ENCODE results near the gene BMP4. TPM values are rescaled to one million over a fixed set of nuclear protein-coding genes. Genes with fewer than 3 reads are reported as not detected.
A peak's percentile ranks its signal among the peaks of the same experiment; 100 is the strongest.

Gene BMP4
- total RNA-seq, 2 donors from 2014 or later = 11.7 to 14.5 TPM

DNA sequence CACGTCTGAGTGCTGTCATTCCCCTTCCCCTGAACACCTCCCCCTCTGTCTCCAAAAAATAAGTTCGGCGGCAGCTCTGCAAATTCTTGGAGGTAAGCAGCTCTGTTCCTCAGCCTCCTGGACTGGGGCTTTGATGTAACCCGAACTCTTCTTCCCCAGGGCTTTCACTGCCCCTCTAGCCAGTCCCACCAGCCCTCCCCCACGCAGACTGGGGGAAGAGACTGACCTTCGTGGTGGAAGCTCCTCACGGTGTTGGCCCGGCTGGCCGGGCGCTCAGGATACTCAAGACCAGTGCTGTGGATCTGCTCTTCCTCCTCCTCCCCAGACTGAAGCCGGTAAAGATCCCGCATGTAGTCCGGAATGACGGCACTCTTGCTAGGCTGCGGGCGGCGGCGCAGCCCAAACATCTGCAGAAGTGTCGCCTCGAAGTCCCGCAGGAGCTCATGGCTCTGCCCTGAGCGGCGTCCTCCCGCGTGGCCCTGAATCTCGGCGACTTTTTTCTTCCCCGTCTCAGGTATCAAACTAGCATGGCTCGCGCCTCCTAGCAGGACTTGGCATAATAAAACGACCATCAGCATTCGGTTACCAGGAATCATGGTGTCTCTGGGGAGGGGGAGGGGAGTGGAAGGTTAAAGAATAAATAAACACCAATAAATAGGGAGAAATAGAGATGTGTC is 4.9 kb downstream of the BMP4 start:
- H3K4me3 ChIP-seq = peak overlapping the region; percentile 7
- H3K27me3 ChIP-seq = peaks cover 1% of the 10 kb centered on the region
- H3K9me3 ChIP-seq = no peaks in the 10 kb centered on the region
- DNase-seq = no peak
- TF ChIP-seq, protein P1, sequence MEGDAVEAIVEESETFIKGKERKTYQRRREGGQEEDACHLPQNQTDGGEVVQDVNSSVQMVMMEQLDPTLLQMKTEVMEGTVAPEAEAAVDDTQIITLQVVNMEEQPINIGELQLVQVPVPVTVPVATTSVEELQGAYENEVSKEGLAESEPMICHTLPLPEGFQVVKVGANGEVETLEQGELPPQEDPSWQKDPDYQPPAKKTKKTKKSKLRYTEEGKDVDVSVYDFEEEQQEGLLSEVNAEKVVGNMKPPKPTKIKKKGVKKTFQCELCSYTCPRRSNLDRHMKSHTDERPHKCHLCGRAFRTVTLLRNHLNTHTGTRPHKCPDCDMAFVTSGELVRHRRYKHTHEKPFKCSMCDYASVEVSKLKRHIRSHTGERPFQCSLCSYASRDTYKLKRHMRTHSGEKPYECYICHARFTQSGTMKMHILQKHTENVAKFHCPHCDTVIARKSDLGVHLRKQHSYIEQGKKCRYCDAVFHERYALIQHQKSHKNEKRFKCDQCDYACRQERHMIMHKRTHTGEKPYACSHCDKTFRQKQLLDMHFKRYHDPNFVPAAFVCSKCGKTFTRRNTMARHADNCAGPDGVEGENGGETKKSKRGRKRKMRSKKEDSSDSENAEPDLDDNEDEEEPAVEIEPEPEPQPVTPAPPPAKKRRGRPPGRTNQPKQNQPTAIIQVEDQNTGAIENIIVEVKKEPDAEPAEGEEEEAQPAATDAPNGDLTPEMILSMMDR (IDR thresholded peaks at IDR 0.05) = no peak
- peaks cover 4% of the 10 kb centered on the region for H3K4me1 ChIP-seq
- peak overlapping the region in 1 of 2 donors; percentile 67 for H3K9ac ChIP-seq (ENCODE audit: low read depth in 2 of 2, low read length in 2 of 2)
- H3K27ac ChIP-seq = peak overlapping the region; percentile 3
- no peaks in the 10 kb centered on the region for H3K36me3 ChIP-seq
- intact Hi-C loops (cut with DNase I) = no loop called here

DNA sequence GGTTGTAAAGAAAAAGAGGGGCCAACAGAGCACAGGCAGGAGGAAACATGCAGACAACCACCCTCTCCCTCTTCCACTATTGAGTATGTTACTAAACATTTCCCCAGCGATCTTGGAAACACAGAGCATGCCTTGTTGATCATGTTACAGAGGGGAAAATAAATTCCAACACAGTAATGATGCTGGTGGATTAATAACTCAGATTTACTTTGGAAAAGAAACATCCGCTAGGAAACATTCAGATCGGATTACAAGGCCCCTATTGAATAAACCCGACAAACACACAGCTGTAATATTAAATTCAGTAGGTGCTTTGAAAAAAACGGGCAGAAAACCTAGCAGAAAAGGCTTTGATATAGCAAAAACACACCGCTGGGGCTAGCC is 5.4 kb downstream of the BMP4 start:
- Histone ChIP-seq H3K27ac (peak overlapping the region; percentile 3), H3K4me1 (peaks cover 4% of the 10 kb centered on the region), H3K9ac (ENCODE audit: low read depth in 2 of 2, low read length in 2 of 2) (peak overlapping the region in 1 of 2 donors; percentile 67), H3K4me3 (peak overlapping the region; percentile 7), H3K27me3 (peaks cover 4% of the 10 kb centered on the region), H3K36me3 (no peaks in the 10 kb centered on the region), H3K9me3 (no peaks in the 10 kb centered on the region)
- DNase-seq = no peak
- TF ChIP-seq, protein P1 (IDR thresholded peaks at IDR 0.05) = no peak
- intact Hi-C loops (cut with DNase I) = no loop called here

DNA sequence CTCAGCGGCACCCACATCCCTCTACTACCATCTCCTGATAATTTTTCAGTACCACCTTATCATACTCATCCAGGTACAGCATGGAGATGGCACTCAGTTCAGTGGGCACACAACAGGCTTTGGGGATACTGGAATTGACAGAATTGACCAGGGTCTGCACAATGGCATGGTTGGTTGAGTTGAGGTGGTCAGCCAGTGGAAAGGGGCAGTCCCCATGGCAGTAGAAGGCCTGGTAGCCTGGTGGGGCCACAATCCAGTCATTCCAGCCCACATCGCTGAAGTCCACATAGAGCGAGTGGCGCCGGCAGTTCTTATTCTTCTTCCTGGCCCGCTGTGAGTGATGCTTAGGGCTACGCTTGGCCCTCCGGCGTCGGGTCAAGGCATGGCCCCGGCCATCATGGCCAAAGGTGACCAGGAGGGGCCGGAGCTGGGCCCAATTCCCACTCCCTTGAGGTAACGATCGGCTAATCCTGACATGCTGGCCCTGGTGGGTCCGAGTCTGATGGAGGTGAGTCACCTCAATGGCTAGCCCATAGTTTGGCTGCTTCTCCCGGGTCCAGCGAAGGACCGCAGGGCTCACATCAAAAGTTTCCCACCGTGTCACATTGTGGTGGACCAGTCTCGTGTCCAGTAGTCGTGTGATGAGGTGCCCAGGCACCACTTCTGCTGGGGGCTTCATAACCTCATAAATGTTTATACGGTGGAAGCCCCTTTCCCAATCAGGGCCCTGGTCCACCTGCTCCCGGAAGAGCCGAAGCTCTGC is 6.4 kb downstream of the BMP4 start:
- no peak overlapping the region for H3K27ac ChIP-seq
- no peaks in the 10 kb centered on the region for H3K4me1 ChIP-seq
- H3K4me3 ChIP-seq = no peak overlapping the region
- H3K9me3 ChIP-seq = no peaks in the 10 kb centered on the region
- no peaks in the 10 kb centered on the region for H3K36me3 ChIP-seq
- TF ChIP-seq, protein P1 (IDR thresholded peaks at IDR 0.05) = no peak
- intact Hi-C loops (cut with DNase I) = no loop called here
- H3K9ac ChIP-seq (ENCODE audit: low read depth in 2 of 2, low read length in 2 of 2) = no peak overlapping the region
- peaks cover 4% of the 10 kb centered on the region for H3K27me3 ChIP-seq
- DNase-seq = no peak

DNA sequence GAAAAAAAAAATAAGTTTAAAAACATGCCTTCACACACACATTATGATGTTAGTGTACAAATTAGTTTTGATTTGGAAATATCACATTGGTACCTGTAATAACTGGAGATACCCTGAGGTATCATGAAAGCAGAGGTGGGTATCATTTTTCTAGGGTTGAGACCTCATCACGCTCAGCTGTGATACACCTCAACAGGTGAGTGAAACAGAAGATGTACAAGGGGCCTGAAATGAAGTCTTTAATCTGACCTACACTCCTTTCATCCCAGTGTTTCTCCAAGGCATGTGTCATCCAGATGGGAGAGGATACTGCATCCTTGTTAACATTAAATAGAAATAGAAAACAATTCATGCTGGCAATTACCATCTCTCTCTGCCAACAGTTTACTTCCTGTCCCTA is 7.4 kb downstream of the BMP4 start:
- DNase-seq = no peak
- Histone ChIP-seq H3K9ac (ENCODE audit: low read depth in 2 of 2, low read length in 2 of 2) (no peak overlapping the region), H3K9me3 (no peaks in the 10 kb centered on the region), H3K27ac (no peak overlapping the region), H3K27me3 (peaks cover 4% of the 10 kb centered on the region), H3K4me1 (no peaks in the 10 kb centered on the region), H3K4me3 (no peak overlapping the region), H3K36me3 (no peaks in the 10 kb centered on the region)
- intact Hi-C loops (cut with DNase I) = loop anchor here (10.0 kb wide), 2 partner anchors 216 to 404 kb away; no protein-coding TSS in a partner anchor
- TF ChIP-seq, protein P1 (IDR thresholded peaks at IDR 0.05) = no peak

DNA sequence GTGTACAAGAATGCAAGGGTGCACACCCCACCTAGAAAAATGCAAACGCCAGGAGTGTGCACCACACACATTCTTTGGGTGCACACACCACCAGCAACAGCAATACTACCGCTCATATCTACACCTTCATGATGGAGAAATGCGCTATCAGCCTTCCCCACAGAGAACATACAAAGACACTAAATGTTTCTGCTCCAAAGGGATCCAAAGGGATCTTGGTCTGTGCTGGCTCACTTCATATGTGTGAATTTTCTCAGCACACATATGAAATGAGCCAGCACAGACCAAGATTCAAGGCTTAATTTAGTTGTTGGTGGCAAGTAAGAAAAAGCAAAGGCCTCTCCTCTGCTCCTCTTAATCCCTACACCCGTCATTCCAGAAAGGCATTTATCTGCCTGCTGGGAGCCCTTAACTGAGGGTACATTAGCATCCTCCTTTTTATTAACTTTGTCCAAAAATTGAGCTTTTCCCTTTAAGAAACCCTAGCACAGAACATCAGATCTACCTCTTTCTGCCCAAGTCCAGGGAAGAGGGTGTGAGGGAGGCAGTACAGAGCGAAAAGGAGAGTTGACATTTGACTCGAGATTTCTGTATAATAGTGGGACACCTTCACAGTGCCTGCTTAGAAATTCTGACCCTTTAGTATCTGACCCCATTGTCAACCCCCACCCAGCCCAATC is 8.3 kb downstream of the BMP4 start:
- H3K27ac ChIP-seq = no peak overlapping the region
- H3K27me3 ChIP-seq = peaks cover 4% of the 10 kb centered on the region
- H3K4me3 ChIP-seq = no peak overlapping the region
- no peaks in the 10 kb centered on the region for H3K9me3 ChIP-seq
- no peaks in the 10 kb centered on the region for H3K4me1 ChIP-seq
- DNase-seq = no peak
- intact Hi-C loops (cut with DNase I) = loop anchor here (10.0 kb wide), 2 partner anchors 216 to 404 kb away; no protein-coding TSS in a partner anchor
- TF ChIP-seq, protein P1 (IDR thresholded peaks at IDR 0.05) = no peak
- H3K36me3 ChIP-seq = no peaks in the 10 kb centered on the region
- no peak overlapping the region for H3K9ac ChIP-seq (ENCODE audit: low read depth in 2 of 2, low read length in 2 of 2)

Data from colonic mucosa (tissue), 4 donors.